ENCODE results near the gene PIPOX. TPM values are rescaled to one million over a fixed set of nuclear protein-coding genes. Genes with fewer than 3 reads are reported as not detected.

The PIPOX gene
- total and polyA plus RNA-seq, 2 donors (not counting 1 experiment from before 2014, with no cell fraction given): 0.20 to 0.83 TPM

DNA sequence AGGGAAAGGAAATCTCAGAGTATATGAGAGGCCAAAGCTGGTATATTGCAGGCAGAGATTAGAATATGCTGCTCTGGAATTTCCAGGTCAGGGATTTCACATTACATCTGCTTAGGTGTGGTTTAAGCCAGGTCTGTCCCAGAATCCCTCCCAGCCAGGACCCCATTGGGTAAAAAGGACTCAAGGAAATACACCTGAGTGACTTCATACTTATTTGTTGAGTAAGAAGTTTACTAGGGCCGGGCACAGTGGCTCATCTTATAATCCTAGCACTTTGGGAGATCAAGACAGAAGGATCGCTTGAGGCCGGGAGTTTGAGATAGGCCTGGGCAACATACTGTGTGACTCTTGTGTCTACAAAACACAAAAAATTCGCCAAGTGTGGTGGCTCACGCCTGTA lies 7.2 kb downstream of the PIPOX start:
- Histone ChIP-seq H3K9ac (ENCODE audit: insufficient read depth, low read length) (no peak overlapping the region), H3K4me2 (ENCODE audit: extremely low read depth, insufficient read depth, low read length) (no peak overlapping the region), H4K20me1 (ENCODE audit: control insufficient read depth, extremely low read depth, insufficient read depth, low read length) (no peaks in the 10 kb centered on the region), H3K4me3 (replicated peaks in 1 of 4; ENCODE audit: control extremely low read depth in 1 of 4, insufficient read depth in 1 of 4, low read depth in 3 of 4, low read length in 4 of 4) (no peak overlapping the region), H3K79me2 (ENCODE audit: control insufficient read depth, insufficient read depth, low read length) (no peaks in the 10 kb centered on the region), H3K27ac (ENCODE audit: insufficient read depth, low read length) (no peak overlapping the region), H2AFZ (ENCODE audit: low read length) (no peak overlapping the region), H3K9me3 (ENCODE audit: control insufficient read depth, insufficient read depth, low read depth, low read length) (no peaks in the 10 kb centered on the region), H3K4me1 (ENCODE audit: control insufficient read depth, extremely low read depth, insufficient read depth, low read length) (no peaks in the 10 kb centered on the region), H3K27me3 (ENCODE audit: control insufficient read depth, insufficient read depth, low read length) (peaks cover 21% of the 10 kb centered on the region), H3K36me3 (ENCODE audit: control insufficient read depth, insufficient read depth, low read length) (no peaks in the 10 kb centered on the region)
- no peak for DNase-seq (ENCODE audit: low read depth in 2 of 2)
- TF ChIP-seq, protein P1, sequence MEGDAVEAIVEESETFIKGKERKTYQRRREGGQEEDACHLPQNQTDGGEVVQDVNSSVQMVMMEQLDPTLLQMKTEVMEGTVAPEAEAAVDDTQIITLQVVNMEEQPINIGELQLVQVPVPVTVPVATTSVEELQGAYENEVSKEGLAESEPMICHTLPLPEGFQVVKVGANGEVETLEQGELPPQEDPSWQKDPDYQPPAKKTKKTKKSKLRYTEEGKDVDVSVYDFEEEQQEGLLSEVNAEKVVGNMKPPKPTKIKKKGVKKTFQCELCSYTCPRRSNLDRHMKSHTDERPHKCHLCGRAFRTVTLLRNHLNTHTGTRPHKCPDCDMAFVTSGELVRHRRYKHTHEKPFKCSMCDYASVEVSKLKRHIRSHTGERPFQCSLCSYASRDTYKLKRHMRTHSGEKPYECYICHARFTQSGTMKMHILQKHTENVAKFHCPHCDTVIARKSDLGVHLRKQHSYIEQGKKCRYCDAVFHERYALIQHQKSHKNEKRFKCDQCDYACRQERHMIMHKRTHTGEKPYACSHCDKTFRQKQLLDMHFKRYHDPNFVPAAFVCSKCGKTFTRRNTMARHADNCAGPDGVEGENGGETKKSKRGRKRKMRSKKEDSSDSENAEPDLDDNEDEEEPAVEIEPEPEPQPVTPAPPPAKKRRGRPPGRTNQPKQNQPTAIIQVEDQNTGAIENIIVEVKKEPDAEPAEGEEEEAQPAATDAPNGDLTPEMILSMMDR (conservative IDR thresholded peaks at IDR 0.05 in 1 of 2, IDR thresholded peaks at IDR 0.05 in 1 of 2; ENCODE audit: low read depth in 1 of 2, low read length in 2 of 2): no peak
- no peak for TF ChIP-seq EZH2 (IDR thresholded peaks at IDR 0.05; ENCODE audit: low read length, missing control alignments)

DNA sequence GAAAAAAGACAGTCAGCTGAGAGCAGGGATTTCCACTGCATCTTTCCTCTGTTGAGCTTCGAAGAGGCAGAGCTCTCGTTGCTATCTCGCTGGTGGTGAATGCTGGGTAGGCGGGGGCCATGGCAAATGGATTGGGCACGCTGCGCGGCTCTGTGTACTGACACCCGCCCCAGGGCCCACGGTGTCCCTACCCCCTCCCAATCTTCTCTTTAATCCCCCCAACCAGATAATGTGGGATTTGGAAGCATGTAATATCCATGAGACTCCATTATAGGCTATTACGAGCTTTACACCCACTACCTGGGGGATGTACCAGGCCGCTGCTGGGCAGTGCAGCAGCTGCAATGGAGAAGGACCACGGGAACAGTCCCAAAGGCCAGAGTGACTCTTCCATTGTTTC lies 8.3 kb downstream of the PIPOX start:
- Histone ChIP-seq H3K4me3 (replicated peaks in 1 of 4; ENCODE audit: control extremely low read depth in 1 of 4, insufficient read depth in 1 of 4, low read depth in 3 of 4, low read length in 4 of 4) (no peak overlapping the region), H3K4me1 (ENCODE audit: control insufficient read depth, extremely low read depth, insufficient read depth, low read length) (no peaks in the 10 kb centered on the region), H3K9ac (ENCODE audit: insufficient read depth, low read length) (no peak overlapping the region), H3K27me3 (ENCODE audit: control insufficient read depth, insufficient read depth, low read length) (peaks cover 27% of the 10 kb centered on the region), H3K79me2 (ENCODE audit: control insufficient read depth, insufficient read depth, low read length) (no peaks in the 10 kb centered on the region), H3K36me3 (ENCODE audit: control insufficient read depth, insufficient read depth, low read length) (no peaks in the 10 kb centered on the region), H3K27ac (ENCODE audit: insufficient read depth, low read length) (no peak overlapping the region), H2AFZ (ENCODE audit: low read length) (no peak overlapping the region), H3K9me3 (ENCODE audit: control insufficient read depth, insufficient read depth, low read depth, low read length) (no peaks in the 10 kb centered on the region), H4K20me1 (ENCODE audit: control insufficient read depth, extremely low read depth, insufficient read depth, low read length) (no peaks in the 10 kb centered on the region), H3K4me2 (ENCODE audit: extremely low read depth, insufficient read depth, low read length) (no peak overlapping the region)
- DNase-seq (ENCODE audit: low read depth in 2 of 2): no peak
- TF ChIP-seq EZH2 (IDR thresholded peaks at IDR 0.05; ENCODE audit: low read length, missing control alignments): no peak
- TF ChIP-seq, protein P1 (conservative IDR thresholded peaks at IDR 0.05 in 1 of 2, IDR thresholded peaks at IDR 0.05 in 1 of 2; ENCODE audit: low read depth in 1 of 2, low read length in 2 of 2): no peak

DNA sequence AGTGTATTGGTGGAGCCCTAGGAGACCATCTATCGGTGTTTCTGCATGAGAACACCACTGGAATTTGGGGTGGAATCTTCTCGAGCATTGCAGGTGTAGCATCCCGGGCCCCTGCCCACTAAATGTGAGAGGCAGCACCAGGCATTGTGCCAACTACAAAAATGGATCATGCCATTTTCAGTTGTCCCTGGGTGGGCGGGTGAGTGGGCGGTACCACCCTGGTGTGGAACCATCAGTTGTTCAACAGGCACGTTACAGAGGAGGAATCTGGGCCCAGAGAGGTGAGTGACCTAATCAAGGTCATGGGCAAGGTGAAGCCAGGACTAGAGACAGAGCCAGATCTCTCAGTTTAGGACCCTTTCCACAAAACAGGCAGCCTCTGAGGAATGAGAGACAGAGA lies 8.8 kb downstream of the PIPOX start:
- DNase-seq (ENCODE audit: low read depth in 2 of 2): no peak
- Histone ChIP-seq H3K4me1 (ENCODE audit: control insufficient read depth, extremely low read depth, insufficient read depth, low read length) (no peaks in the 10 kb centered on the region), H2AFZ (ENCODE audit: low read length) (no peak overlapping the region), H3K36me3 (ENCODE audit: control insufficient read depth, insufficient read depth, low read length) (no peaks in the 10 kb centered on the region), H3K27ac (ENCODE audit: insufficient read depth, low read length) (no peak overlapping the region), H4K20me1 (ENCODE audit: control insufficient read depth, extremely low read depth, insufficient read depth, low read length) (no peaks in the 10 kb centered on the region), H3K4me3 (replicated peaks in 1 of 4; ENCODE audit: control extremely low read depth in 1 of 4, insufficient read depth in 1 of 4, low read depth in 3 of 4, low read length in 4 of 4) (no peak overlapping the region), H3K79me2 (ENCODE audit: control insufficient read depth, insufficient read depth, low read length) (no peaks in the 10 kb centered on the region), H3K27me3 (ENCODE audit: control insufficient read depth, insufficient read depth, low read length) (peaks cover 31% of the 10 kb centered on the region), H3K9me3 (ENCODE audit: control insufficient read depth, insufficient read depth, low read depth, low read length) (no peaks in the 10 kb centered on the region), H3K9ac (ENCODE audit: insufficient read depth, low read length) (no peak overlapping the region), H3K4me2 (ENCODE audit: extremely low read depth, insufficient read depth, low read length) (no peak overlapping the region)
- TF ChIP-seq, protein P1 (conservative IDR thresholded peaks at IDR 0.05 in 1 of 2, IDR thresholded peaks at IDR 0.05 in 1 of 2; ENCODE audit: low read depth in 1 of 2, low read length in 2 of 2): no peak
- no peak for TF ChIP-seq EZH2 (IDR thresholded peaks at IDR 0.05; ENCODE audit: low read length, missing control alignments)

All from fibroblast of lung (primary cell).